Glutamatergic neuron (in vitro differentiated cells): ENCODE data around the gene FAM20C. TPM values are rescaled to one million over a fixed set of nuclear protein-coding genes. Genes with fewer than 3 reads are reported as not detected.
A peak's percentile ranks its signal among the peaks of the same experiment; 100 is the strongest.

Source experiments
- DNase-seq: peaks from one replicate; pipeline ENCODE4 v3.0.0; 2022
- H3K27ac Mint-ChIP-seq: one replicate; pipeline ENCODE4 v1.8.0; 2020; ENCODE audit warnings: mild to moderate bottlenecking, mixed read lengths, inconsistent platforms; ENCODE audit not compliant: unreplicated experiment
- H3K27me3 Mint-ChIP-seq: one replicate; pipeline ENCODE4 v1.8.0; 2020; ENCODE audit warnings: mild to moderate bottlenecking, moderate library complexity, mixed read lengths, inconsistent platforms; ENCODE audit not compliant: unreplicated experiment
- H3K36me3 Mint-ChIP-seq: one replicate; pipeline ENCODE4 v1.8.0; 2020; ENCODE audit warnings: mild to moderate bottlenecking, mixed read lengths, inconsistent platforms; ENCODE audit not compliant: unreplicated experiment
- H3K4me1 Mint-ChIP-seq: one replicate; pipeline ENCODE4 v1.8.0; 2020; ENCODE audit warnings: mild to moderate bottlenecking, low read depth, mixed read lengths, inconsistent platforms; ENCODE audit not compliant: unreplicated experiment
- H3K4me3 Mint-ChIP-seq: one replicate; pipeline ENCODE4 v1.8.0; 2020; ENCODE audit warnings: mild to moderate bottlenecking, mixed read lengths, inconsistent platforms; ENCODE audit not compliant: unreplicated experiment
- H3K9me3 Mint-ChIP-seq: one replicate; pipeline ENCODE4 v1.8.0; 2020; ENCODE audit warnings: mild to moderate bottlenecking, moderate library complexity, mixed read lengths, inconsistent platforms; ENCODE audit not compliant: unreplicated experiment
- CTCF ChIP-seq: fragments of 200-600 bp; sonication (generic); IDR thresholded peaks from one replicate; pipeline ENCODE4 v1.5.0; 2021; ENCODE audit not compliant: partially characterized antibody, unreplicated experiment
- total RNA-seq: library from RNA; stranded (reverse); fragmentation: NEBNext Ultra II Directional; extraction: Animal tissue kit (Norgen Biotek cat#: 25700); gene quantifications from one replicate; pipeline ENCODE4 v1.2.1, GENCODE V29; 2021; ENCODE audit not compliant: unreplicated experiment

Gene FAM20C
- total RNA-seq, 1 donor from 2014 or later, result 199 TPM

GRCh38 chr7:195010-195829, 2.8 kb downstream of the FAM20C start:
- Mint-ChIP-seq H3K4me3 (peak overlapping the region; percentile 96), H3K36me3 (peaks cover 14% of the 10 kb centered on the region), H3K4me1 (peaks cover 32% of the 10 kb centered on the region), H3K27ac (peak overlapping the region; percentile 97), H3K9me3 (peaks cover 32% of the 10 kb centered on the region), H3K27me3 (peaks cover 19% of the 10 kb centered on the region)
- TF ChIP-seq CTCF, result no peak
- no peak for DNase-seq

DNA sequence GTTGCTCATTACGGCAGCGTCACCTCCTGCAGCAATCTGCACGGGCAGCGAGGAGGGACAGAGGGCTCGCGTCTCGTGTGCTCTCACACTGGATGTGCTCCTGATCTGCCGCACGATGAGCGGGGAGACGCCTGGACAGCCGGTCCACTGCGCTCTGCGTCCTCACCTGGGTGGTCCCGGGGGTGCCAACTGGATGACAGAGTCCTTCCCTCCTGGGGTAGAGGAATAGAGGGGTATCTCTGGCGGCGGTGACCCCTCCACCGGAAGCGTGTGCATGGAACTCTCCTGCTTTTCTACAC, 3.4 kb downstream of the FAM20C start:
- Mint-ChIP-seq H3K9me3 (peaks cover 32% of the 10 kb centered on the region), H3K4me1 (peaks cover 32% of the 10 kb centered on the region), H3K4me3 (peak overlapping the region; percentile 96), H3K27me3 (peaks cover 19% of the 10 kb centered on the region), H3K36me3 (peaks cover 14% of the 10 kb centered on the region), H3K27ac (peak overlapping the region; percentile 75)
- no peak for DNase-seq
- TF ChIP-seq CTCF, result no peak

DNA sequence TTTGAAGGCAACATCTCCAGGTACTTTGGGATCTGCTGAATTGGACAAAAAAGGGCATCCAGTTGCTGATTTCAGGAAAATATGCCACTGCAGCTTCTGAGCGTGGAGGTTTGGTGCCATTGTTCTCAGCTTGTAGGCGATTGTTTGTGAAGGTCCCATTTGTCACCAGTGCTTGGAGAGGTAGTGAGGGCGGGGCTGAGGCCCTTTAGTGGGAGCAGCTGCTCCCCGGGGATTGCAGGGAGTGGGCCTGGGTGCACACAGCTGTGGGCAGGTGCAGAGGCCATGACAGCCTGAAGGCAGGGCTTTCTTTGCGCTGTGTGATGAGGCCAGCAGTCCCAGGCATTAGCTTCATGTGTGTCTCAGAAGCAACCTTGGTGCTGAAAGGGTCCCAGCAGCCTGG, 3.9 kb downstream of the FAM20C start:
- TF ChIP-seq CTCF, result no peak
- Mint-ChIP-seq H3K36me3 (peaks cover 14% of the 10 kb centered on the region), H3K27ac (peak overlapping the region; percentile 75), H3K4me1 (peaks cover 28% of the 10 kb centered on the region), H3K9me3 (peaks cover 32% of the 10 kb centered on the region), H3K4me3 (peak overlapping the region; percentile 96), H3K27me3 (peaks cover 19% of the 10 kb centered on the region)
- no peak for DNase-seq

GRCh38 chr7:196778-197321, 4.5 kb downstream of the FAM20C start:
- Mint-ChIP-seq H3K27me3 (peaks cover 18% of the 10 kb centered on the region), H3K36me3 (peaks cover 14% of the 10 kb centered on the region), H3K4me3 (peak overlapping the region; percentile 96), H3K27ac (peak overlapping the region; percentile 43), H3K9me3 (peaks cover 30% of the 10 kb centered on the region), H3K4me1 (peaks cover 25% of the 10 kb centered on the region)
- DNase-seq, result no peak
- no peak for TF ChIP-seq CTCF
